NCI-H2227 treated with DMSO at 0.1 percent for 48 hours (cell line): ENCODE results near the gene GNPNAT1.
A peak's percentile ranks its signal among the peaks of the same experiment; 100 is the strongest.

Experiments
- DNase-seq: peaks from one replicate; lab custom pipeline; 2025; lab: John Stamatoyannopoulos, UW

The GNPNAT1 gene

DNA sequence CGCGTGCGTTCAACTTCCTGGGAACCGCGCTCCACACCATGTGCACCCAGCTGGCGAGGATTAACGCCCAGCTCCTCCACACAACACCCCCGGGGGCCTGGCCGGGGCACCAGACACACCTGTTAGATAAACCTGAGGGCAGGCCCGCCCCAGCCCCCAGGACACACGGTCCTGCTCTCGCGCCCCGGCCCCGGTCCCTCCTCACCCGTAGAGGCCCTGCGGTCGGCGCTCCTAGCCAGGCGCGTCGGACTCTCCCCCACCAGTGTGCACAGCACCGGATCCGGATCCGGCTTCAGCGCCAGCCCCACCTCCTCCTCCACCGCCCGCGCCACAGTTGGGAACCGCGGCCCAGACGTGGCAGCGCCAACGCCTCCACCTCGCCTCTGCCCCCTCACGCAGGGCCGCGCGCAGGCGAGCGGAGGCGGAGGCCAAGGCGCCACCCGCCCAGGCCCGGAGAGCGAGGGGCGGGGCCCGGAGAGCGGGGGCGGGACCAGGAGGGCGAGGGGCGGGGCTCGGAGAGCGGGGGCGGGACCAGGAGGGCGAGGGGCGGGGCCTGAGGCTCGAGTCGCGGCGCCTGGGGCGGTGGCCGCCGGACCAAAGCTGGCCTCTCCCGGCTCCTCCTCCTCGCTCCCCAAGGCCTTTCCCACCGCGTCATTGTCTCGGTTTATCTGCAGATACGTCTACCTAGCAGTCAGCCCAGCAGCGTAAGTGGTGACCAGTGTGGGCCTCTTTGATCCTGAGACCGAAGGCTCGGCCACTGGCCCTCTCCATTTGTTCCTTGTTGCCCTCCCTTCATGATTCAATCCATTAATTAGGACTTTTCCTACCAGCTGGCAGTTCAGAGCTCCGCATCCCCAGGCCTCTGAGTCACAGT lies at the start of gene GNPNAT1:
Gene GNPNAT1, minus strand, starts transcription at position 385 of the 874 bp plus-strand sequence. CDS start 6,957 bp downstream, outside the sequence.
- DNase-seq = peak; percentile 91

DNA sequence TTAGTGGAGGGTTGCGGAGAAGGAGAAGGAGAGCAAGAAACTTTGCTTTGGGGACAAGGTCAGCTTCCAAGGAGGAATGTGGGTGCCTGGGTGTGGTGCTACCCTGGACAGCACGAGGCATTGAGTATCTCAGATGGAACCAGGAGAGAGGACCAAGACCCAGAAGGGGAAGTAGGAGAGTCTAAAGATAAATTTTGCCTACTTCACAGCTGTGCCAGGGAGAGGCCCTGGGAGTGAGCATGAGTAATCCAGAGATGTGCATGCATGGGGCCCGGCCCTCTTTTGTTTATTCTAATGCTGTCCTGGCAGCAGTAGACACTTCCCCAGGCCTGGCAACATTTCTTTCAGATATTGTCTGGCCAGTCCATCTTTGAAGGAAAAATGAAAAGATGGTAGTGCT lies 49.5 kb upstream of the GNPNAT1 start:
- no peak for DNase-seq

GRCh38 chr14:52837451-52837850 lies 46.0 kb upstream of the GNPNAT1 start:
- no peak for DNase-seq

- DNase-seq = no peak
Observed at GRCh38 chr14:52836063-52836462, 44.7 kb upstream of the GNPNAT1 start.

GRCh38 chr14:52835122-52835903 lies 43.9 kb upstream of the GNPNAT1 start:
- DNase-seq = peak; percentile 46

- no peak for DNase-seq
Observed at GRCh38 chr14:52834440-52834842, 43.0 kb upstream of the GNPNAT1 start.

GRCh38 chr14:52833891-52834290 lies 42.5 kb upstream of the GNPNAT1 start:
- no peak for DNase-seq

DNA sequence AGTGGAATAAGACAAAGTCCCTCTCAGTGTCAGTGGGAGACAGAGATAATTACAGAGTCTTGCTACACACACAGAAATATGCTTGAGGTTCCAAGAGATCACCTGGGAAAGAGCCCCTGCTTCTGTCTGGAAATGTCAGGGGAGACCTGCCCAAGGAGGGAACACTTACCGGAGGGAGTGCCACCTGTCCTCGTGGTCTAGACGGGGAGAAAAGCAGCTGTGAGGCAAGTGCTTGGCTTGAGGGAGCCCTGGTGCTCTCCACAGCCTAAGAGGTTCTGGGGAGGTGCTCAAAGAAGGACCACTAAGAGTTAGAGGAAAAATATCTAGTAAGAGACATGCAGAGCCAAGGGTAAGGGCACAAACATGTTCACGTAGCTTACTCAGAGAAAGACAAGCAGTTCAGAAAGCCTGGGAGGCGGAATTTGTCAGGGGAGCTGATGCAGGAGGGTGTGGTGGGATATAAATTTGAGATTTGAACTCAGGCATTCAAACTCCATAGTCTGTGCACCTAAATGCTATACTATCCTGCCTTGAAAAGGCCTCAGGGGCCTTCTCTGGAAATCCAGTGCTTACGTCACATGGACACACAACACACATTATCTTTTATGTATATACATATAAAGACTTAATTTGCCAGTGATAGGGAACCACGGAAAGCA lies 38.2 kb upstream of the GNPNAT1 start:
- no peak for DNase-seq

DNA sequence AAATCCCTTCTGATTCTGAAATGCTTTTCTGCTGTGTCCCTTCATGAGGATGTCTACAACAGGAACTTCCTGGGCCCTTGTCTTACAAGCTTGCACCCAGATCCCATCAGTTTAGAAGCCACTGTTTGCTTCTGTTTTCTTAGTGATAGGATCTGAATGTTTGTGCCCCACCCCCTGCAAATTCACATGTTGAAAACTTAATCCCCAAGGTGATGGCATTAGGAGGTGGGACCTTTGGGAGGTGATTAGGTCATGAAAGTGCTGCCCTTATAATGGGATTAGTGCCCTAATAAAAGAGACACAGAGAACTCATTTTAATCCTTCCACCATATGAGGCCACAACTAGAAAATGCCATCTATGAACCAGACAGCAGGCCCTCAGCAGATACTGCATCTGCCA lies 36.0 kb upstream of the GNPNAT1 start:
- no peak for DNase-seq

DNA sequence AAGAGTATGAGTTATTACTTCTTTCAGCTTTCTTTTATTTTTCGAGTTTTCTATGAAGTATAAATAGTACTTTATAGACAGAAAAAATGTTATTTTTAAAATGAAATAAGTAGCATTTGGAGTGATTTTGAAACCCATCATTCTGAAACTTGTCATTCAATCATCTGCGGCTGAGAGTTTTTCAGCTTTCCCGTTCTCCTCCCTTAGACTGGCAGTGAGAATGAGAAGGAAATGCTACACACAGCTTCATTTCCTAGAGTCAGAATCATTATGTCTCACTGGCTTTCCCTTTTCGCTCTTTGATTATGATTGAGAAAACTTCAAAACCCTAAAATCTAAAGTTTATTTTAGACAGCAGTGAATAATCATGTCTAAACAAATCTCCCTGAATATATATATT lies 33.7 kb upstream of the GNPNAT1 start:
- DNase-seq = no peak

DNA sequence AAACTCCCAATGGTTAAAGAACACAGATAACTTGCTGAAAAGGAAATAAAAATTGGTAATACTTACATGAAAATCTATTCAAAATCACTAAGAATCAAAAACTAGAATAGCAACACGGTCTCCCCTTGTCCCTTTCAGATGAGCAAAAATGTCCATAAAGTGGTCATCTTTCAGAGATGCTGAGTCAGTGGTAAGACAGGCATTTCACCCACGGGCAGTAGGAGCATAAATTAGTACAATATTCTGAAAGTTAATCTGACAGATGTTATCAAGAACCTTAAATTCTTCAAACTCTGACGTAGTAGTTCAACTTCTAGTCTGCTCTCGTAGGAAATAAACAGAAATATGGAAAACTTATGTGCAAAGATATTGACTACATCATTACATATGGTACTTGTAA lies 33.1 kb upstream of the GNPNAT1 start:
- no peak for DNase-seq

DNA sequence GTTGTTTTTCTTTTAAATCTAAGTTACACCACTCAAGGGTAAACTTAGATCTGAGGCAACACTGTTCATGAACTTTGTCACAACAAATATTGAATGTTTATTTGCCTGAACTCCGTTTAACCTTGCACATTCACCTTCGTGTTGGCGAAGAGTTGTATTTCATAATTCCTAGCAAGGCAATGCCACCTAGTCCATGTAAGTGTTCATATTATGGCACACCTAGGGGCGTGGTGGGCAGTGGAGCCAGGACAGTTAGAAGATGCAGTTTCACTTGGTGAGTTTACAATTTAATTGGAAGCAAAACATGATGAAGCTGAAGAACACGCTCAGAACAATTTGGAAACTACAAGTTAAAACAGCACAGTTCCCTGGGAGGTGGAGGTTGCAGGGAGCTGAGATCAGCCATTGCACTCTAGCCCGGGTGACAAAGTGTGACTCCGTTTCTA lies 30.4 kb upstream of the GNPNAT1 start:
- DNase-seq = no peak

DNA sequence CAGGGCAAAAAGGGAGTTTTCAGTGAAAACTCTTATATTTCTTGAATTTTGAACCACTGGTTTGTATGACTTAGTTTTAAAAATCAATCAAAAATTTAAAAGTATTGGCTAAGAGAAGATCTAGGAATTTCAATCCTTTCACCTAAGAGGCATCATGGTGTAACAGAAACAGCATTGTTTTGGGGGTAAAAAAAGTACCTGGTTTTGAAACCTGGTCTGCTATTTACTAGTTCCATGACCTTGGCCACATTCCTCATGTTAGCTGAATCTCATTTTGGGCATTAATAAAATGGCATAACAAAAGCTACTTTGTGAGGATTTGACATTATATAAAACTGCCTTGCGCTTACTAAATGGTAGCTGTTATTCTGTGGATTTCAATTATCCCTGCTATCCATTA lies 16.7 kb upstream of the GNPNAT1 start:
- no peak for DNase-seq

DNA sequence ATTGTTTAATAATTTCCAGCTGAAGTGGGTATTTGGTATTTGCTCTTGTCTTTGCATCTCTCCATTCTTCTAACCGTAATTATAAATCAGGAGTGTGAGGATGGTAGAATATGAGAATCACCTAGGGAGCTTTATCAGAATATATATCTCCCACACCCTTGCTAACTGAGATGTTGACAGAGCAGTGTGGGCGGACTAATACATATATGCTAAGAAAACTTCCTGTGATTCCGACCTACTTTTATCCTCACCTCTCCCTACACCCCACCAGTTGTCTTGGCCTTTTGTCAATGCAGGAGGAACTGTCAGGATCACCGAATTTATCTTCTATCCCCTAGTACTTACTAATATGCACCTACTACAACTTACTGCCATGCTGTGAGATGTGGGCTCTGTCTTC lies 14.7 kb upstream of the GNPNAT1 start:
- DNase-seq = no peak

DNA sequence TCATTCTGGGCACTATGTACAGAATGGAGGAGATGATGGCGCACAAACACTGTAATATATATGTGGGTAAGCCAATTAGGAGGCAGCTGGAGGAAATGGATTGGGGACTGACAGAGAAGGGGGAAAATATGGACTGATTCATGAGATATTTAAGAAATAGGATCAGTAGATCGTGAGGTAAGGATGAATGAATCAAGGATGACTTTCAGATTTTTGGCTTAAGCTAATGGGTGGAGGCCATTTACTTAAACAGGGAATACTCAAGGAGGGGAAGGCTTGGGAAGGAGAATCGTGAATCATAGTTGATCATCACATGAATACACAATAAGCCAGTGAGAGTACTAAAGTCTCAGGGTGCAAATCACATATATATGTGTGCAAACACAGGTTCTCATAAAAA lies 11.2 kb upstream of the GNPNAT1 start:
- no peak for DNase-seq

GRCh38 chr14:52801014-52801712 lies 9.8 kb upstream of the GNPNAT1 start:
- DNase-seq = no peak

DNA sequence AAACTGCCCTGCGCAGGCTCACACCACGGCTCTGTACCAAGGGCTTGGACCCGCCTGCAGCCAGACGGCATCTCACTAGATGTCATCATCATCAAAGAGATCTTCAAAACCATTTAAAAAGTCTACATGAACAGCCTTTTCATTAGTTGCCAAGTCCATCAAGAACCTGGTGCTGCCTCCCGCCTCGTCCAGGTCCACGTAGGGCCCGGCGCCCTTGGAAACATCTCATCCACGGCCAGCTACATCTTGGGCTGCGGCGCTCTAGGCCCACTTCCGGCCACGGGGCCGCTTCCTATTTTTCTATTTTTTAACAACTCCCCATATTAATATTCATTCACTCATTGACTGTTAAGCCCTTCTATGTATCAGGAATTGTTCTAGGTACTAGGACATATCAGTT lies 7.4 kb upstream of the GNPNAT1 start:
- no peak for DNase-seq

DNA sequence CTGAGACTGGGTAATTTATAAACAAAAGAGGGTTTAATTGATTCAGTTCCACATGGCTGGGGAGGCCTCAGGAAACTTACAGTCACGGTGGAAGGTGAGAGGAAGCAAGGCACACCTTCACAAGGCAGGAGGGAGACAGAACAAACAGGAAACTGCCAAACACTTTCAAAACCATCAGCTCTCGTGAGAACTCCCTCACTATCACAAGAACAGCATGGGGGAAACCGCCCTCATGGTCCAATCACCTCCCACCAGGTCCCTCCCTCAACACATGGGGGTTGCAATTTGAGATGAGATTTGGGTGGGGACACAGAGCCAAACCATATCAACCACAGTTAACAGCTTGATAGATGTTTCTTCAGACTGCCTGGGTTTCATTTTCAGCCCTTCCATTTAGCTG lies 6.2 kb upstream of the GNPNAT1 start:
- DNase-seq = no peak

- DNase-seq = no peak
Observed at GRCh38 chr14:52793061-52793460, 1.7 kb upstream of the GNPNAT1 start.

DNA sequence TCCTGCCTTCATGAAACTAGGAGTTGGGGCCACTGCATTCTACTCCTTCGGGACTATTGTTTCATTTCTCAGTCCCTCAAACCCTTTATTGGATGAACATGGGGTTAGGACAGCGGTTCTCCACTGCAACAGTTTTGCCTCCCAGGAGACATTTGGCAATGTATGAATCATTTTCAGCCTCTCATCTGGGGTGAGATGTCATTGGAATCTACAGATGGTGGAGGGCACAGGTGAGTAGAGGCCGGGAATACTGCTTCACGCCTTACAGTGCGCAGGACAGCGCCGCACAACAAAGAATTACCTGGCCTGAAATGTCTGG lies 649 bp upstream of the GNPNAT1 start:
- peak; percentile 76 for DNase-seq

DNA sequence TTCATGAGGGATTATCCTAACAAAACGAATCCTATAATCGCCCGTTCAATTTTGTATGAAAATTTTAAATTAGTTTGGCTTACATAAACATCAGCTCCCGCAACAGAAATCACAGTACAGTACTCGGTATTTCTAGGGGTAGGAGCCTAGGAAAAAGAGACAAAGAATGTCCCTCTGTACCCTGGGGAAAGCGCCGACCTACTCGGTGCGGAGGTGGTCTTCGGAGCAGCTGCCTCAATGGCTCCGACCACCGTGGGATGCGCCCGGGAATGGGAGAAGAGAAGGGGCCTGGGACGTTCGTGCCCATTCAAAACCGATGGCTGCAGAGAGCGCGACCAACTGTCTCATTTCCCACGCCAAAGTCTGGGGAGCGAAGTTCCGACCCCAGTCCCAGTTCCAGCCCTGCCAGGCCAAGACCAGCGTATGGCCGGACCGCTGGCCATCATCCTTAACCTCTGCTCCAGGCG lies 618 bp downstream of the GNPNAT1 start:
- peak; percentile 58 for DNase-seq
